ENCODE results near the gene HLA-DMB. TPM values are rescaled to one million over a fixed set of nuclear protein-coding genes. Genes with fewer than 3 reads are reported as not detected.
A peak's percentile ranks its signal among the peaks of the same experiment; 100 is the strongest.

The HLA-DMB gene
- total RNA-seq, 1 experiment from 2014 or later, result 0.34 TPM

DNA sequence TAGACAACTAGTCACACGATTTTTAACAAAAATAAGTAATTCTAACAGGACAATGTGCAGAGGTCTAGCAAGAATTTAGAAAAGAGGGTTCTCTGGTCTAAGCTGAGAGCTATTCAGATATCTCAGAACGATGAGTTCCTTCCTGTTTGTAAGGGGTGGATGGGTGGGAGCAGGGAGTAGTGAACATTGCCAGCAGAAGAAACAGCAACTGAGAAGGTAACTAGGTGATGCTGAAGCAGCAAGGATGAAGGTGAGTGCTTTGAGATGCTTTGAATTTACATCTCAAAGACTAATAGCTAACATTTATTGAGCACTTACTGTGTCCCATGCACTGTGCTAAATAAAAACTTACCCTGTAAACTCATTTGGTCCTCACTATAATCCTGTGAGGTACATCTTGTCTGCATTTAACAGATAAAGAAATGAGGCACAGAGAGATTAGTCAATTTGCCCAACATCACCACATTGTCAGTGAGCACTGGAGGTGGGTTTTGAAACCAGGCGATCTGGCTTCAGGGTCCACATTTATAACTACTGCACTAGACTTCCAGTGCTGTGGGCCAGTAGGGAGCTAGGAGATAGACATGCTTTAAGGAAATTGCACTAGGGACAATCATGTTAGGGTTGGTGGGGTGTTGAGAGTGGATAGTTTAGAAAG, 43.3 kb upstream of the HLA-DMB start:
- no TSS peak for BruUV-seq (replicated peaks)
- CTCF ChIA-PET, result interaction anchor here (0.5 to 2.5 kb wide), 19 partner anchors 10 to 264 kb away, joined by 3 to 61 read pairs (median 5); partner anchors contain the start of genes HLA-DOA, PSMB9, TAP1 and TAP2
- intact Hi-C loops (cut with micrococcal nuclease; ENCODE audit: unreplicated experiment), result loop anchor here (1.0 kb wide), 1 partner anchor 51 kb away; no protein-coding TSS in a partner anchor

DNA sequence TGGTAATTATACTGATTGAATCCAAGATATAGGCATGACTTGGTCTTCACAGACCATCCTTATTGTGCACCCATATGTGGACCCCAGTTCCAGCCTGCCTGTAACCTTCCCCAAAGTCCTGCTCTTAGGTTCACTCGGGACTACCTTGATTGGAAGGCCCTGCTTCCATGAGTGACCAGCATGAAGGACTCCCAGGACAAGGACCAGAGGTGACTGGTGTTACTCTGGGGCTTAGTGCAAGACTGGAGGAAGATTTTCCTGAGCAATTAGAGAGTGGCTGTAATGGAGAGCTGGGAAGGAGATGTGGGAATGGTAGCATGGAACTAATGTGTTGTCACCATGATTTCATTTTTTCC, 42.6 kb upstream of the HLA-DMB start:
- BruUV-seq (replicated peaks), result no TSS peak
- H3K27me3 ChIP-seq (replicated peaks; ENCODE audit: insufficient read depth, low read depth, low read length, poor library complexity), result no peaks in the 10 kb centered on the region
- peaks cover 34% of the 10 kb centered on the region for H3K36me3 ChIP-seq (ENCODE audit: insufficient read depth, low read length, poor library complexity, severe bottlenecking)
- intact Hi-C loops (cut with micrococcal nuclease; ENCODE audit: unreplicated experiment), result no loop called here
- no peaks in the 10 kb centered on the region for H3K9me3 ChIP-seq (ENCODE audit: low read depth, low read length, poor library complexity, severe bottlenecking)
- CTCF ChIA-PET, result interaction anchor here (1.6 to 2.5 kb wide), 4 partner anchors 12 to 98 kb away, joined by 6 to 61 read pairs (median 18); no protein-coding TSS in a partner anchor
- POLR2A ChIA-PET (ENCODE audit: low non-redundant PET), result interaction anchor here (1.0 to 2.2 kb wide), 2 partner anchors 12 to 49 kb away, joined by 3 to 22 read pairs; no protein-coding TSS in a partner anchor
- no peaks in the 10 kb centered on the region for H3K4me1 ChIP-seq (ENCODE audit: insufficient read depth, low read length, poor library complexity, severe bottlenecking)
- H3K27ac ChIP-seq (ENCODE audit: low read depth, low read length, poor library complexity, severe bottlenecking), result no peak overlapping the region
- H3K4me3 ChIP-seq (ENCODE audit: low read depth, low read length, poor library complexity, severe bottlenecking), result no peak overlapping the region
- TF ChIP-seq EZH2 (IDR thresholded peaks at IDR 0.05; ENCODE audit: borderline replicate concordance, low read depth, low read length, poor library complexity, severe bottlenecking), result no peak
- TF ChIP-seq, protein P1, sequence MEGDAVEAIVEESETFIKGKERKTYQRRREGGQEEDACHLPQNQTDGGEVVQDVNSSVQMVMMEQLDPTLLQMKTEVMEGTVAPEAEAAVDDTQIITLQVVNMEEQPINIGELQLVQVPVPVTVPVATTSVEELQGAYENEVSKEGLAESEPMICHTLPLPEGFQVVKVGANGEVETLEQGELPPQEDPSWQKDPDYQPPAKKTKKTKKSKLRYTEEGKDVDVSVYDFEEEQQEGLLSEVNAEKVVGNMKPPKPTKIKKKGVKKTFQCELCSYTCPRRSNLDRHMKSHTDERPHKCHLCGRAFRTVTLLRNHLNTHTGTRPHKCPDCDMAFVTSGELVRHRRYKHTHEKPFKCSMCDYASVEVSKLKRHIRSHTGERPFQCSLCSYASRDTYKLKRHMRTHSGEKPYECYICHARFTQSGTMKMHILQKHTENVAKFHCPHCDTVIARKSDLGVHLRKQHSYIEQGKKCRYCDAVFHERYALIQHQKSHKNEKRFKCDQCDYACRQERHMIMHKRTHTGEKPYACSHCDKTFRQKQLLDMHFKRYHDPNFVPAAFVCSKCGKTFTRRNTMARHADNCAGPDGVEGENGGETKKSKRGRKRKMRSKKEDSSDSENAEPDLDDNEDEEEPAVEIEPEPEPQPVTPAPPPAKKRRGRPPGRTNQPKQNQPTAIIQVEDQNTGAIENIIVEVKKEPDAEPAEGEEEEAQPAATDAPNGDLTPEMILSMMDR (conservative IDR thresholded peaks at IDR 0.05; ENCODE audit: low read depth, low read length), result no peak
- no peak for DNase-seq (ENCODE audit: low spot score)

More for the DNA sequence above, 43.3 kb upstream of the HLA-DMB start:
- POLR2A ChIA-PET (ENCODE audit: low non-redundant PET), result interaction anchor here (0.7 to 2.2 kb wide), 3 partner anchors 12 to 50 kb away, joined by 3 to 22 read pairs (median 3); no protein-coding TSS in a partner anchor
- H3K27ac ChIP-seq (ENCODE audit: low read depth, low read length, poor library complexity, severe bottlenecking), result no peak overlapping the region
- no peak for DNase-seq (ENCODE audit: low spot score)
- H3K9me3 ChIP-seq (ENCODE audit: low read depth, low read length, poor library complexity, severe bottlenecking), result no peaks in the 10 kb centered on the region
- H3K36me3 ChIP-seq (ENCODE audit: insufficient read depth, low read length, poor library complexity, severe bottlenecking), result peaks cover 27% of the 10 kb centered on the region
- no peak overlapping the region for H3K4me3 ChIP-seq (ENCODE audit: low read depth, low read length, poor library complexity, severe bottlenecking)
- no peaks in the 10 kb centered on the region for H3K27me3 ChIP-seq (replicated peaks; ENCODE audit: insufficient read depth, low read depth, low read length, poor library complexity)
- TF ChIP-seq, protein P1 (conservative IDR thresholded peaks at IDR 0.05; ENCODE audit: low read depth, low read length), result no peak
- TF ChIP-seq EZH2 (IDR thresholded peaks at IDR 0.05; ENCODE audit: borderline replicate concordance, low read depth, low read length, poor library complexity, severe bottlenecking), result no peak
- H3K4me1 ChIP-seq (ENCODE audit: insufficient read depth, low read length, poor library complexity, severe bottlenecking), result no peaks in the 10 kb centered on the region

DNA sequence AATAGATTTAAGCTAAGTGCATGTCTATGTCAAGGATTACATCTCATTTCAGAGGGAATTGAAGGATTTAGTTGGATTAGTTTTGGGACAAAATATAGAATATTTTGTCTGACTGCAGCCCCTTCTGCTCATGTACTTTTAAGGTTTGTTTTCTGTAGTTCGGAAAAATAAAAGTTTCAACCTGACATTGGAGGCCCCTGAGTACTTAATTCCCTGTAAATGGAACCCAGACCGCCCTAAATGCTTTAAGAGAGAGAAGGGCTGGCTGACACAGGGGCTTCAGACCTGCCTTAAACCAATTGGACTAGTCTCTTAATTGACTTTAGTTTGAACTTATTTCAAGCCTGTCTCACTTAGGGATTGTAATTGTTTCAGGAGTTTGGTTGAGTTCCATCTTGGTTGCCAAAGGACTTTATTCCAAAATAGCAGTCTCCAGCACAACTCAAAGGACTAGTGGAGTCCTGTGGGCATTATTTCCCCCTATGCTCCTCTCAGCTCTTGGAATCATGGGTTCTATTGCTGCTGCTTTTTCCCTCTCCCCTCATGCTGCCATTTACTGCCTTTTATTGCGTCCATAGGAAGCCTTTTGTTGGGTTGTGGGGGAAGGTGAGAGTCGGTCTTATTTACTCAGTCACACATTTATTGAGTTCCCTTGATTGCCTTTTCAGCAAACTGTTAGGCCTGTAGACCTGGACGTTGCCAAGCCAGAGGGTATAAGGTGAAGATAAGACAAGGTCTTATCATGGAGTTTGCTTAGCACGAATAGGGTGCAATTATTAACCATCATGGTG, 42.1 kb upstream of the HLA-DMB start:
- intact Hi-C loops (cut with micrococcal nuclease; ENCODE audit: unreplicated experiment), result no loop called here
- no peak for DNase-seq (ENCODE audit: low spot score)
- no peaks in the 10 kb centered on the region for H3K9me3 ChIP-seq (ENCODE audit: low read depth, low read length, poor library complexity, severe bottlenecking)
- peak overlapping the region; percentile 18 for H3K27ac ChIP-seq (ENCODE audit: low read depth, low read length, poor library complexity, severe bottlenecking)
- ChIA-PET CTCF (interaction anchor here (2.0 to 2.5 kb wide), 2 partner anchors 50 to 97 kb away, joined by 20 to 61 read pairs; no protein-coding TSS in a partner anchor), POLR2A (ENCODE audit: low non-redundant PET) (interaction anchor here (0.7 to 1.0 kb wide), 2 partner anchors 31 to 49 kb away, joined by 3 read pairs; no protein-coding TSS in a partner anchor)
- no peaks in the 10 kb centered on the region for H3K27me3 ChIP-seq (replicated peaks; ENCODE audit: insufficient read depth, low read depth, low read length, poor library complexity)
- no TSS peak for BruUV-seq (replicated peaks)
- no peaks in the 10 kb centered on the region for H3K4me1 ChIP-seq (ENCODE audit: insufficient read depth, low read length, poor library complexity, severe bottlenecking)
- no peak overlapping the region for H3K4me3 ChIP-seq (ENCODE audit: low read depth, low read length, poor library complexity, severe bottlenecking)
- peaks cover 39% of the 10 kb centered on the region for H3K36me3 ChIP-seq (ENCODE audit: insufficient read depth, low read length, poor library complexity, severe bottlenecking)
- no peak for TF ChIP-seq EZH2 (IDR thresholded peaks at IDR 0.05; ENCODE audit: borderline replicate concordance, low read depth, low read length, poor library complexity, severe bottlenecking)
- TF ChIP-seq, protein P1 (conservative IDR thresholded peaks at IDR 0.05; ENCODE audit: low read depth, low read length), result no peak
